GM21515 (cell line): ENCODE data around the gene RCC2.
"Not testable (repeated sequence)": the region's sequence is repeated elsewhere in the genome, so short reads cannot be mapped to it uniquely, and the experiment has no call there.

ENCODE experiments used
- ATAC-seq: cut with Tn5 transposase; IDR thresholded peaks from one replicate; pipeline ENCODE4 v1.9.1; 2021; ENCODE audit not compliant: unreplicated experiment

RCC2 gene

GRCh38 chr1:17439250-17440073 is at the start of gene RCC2:
RCC2 (minus strand) TSS chr1:17439677; CDS start chr1:17438514, 1,163 bp downstream.
- ATAC-seq: no peak

GRCh38 chr1:17486242-17486641 is 46.8 kb upstream of the RCC2 start:
- ATAC-seq: no peak

DNA sequence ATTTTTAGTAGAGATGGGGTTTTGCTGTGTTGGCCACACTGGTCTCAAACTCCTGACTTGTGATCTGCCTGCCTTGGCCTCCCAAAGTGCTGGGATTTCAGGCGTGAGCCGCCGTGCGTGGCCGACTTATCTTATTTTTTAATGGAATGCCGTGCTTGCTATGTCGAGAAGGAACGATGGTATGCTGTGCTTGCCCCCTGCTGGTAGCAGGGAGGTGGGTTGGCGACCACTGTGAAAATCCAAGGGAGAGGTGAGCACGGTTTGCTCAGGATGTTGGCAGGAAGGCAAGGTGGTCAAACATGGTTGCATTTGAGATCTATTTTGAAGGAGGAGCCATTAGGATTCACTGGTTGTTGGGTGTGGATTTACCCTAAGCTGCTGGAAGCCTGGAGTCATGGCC is 45.8 kb upstream of the RCC2 start:
- ATAC-seq: no peak

DNA sequence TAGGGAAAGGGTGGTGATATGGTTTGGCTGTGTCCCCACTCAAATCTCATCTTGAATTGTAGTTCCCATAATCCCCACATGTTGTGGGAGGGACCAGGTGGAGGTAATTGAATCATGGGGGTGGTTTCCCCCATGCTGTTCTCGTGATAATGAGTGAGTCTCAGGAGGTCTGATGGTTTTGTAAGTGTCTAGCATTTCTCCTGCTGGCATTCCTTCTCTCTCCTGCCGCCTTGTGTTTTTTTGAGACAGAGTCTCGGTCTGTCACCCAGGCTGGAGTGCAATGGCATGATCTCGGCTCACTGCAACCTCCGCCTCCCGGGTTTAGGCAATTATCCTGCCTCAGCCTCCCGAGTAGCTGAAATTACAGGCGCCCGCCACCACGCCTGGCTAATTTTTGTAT is 42.5 kb upstream of the RCC2 start:
- ATAC-seq: not testable (repeated sequence)

- ATAC-seq: no peak
Measured at GRCh38 chr1:17480846-17481245, 41.4 kb upstream of the RCC2 start.

DNA sequence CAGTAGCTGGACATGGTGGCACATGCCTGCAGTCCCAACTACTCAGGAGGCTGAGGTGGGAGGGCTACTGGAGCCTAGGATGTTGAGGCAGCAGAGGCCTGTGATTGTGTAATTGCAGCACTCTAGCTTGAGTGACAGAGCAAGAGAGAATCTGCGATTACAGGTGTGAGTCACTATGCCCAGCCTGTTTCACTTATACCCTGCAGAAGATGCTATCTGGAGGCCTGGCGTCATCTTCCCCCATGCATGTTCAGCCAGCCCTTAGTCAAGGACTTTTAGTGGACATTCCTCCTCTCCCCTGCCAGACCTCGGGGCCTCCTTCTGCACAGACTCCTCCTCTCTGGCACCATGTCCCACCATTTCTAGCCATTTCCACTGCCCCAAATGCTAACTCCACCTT is 36.3 kb upstream of the RCC2 start:
- ATAC-seq: no peak

DNA sequence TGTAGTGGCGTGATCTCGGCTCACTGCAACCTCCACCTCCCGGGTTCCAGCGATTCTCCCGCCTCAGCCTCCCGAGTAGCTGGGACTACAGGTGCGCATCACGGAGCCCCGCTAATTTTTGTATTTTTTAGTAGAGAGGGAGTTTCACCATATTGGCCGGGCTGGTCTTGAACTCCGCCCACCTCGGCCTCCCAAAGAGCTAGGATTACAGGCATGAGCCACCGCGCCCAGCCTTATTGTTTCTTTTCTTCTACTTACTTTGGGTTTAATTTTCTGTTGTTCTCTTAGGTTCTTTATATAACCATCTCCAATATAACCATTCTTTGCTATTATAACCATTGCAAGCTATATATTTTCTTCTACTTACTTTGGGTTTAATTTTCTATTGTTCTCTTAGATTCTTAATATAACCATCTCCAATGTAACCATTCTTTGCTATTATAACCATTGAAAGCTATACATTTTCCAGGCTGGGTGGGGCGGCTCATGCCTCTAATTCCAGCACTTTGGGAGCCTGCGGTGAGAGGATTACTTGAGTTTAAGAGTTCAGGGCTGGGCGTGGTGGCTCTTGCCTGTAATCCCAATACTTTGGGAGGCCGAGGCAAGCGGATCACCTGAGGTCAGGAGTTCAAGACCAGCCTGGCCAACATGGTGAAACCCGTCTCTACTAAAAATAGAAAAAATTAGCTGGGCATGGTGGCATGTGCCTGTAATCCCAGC is 35.5 kb upstream of the RCC2 start:
- not testable (repeated sequence) for ATAC-seq

- ATAC-seq: no peak
Measured at GRCh38 chr1:17472814-17473213, 33.3 kb upstream of the RCC2 start.

DNA sequence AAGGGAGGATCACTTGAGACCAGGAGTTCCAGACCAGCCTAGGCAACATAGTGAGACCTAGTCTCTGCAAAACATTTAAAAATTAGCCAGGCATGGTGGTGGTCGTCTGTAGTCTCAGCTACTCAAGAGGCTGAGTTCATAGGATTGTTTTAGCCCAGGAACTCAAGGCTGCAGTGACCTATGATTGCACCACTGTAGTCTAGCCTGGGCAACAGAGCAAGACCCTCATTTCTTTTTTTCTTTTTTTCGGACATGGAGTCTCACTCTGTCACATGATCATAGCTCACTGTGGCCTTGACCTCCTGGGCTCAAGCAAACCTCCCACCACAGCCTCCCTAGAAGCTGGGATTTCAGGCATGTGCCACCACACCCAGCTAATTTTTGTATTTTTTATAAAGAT is 31.9 kb upstream of the RCC2 start:
- no peak for ATAC-seq

DNA sequence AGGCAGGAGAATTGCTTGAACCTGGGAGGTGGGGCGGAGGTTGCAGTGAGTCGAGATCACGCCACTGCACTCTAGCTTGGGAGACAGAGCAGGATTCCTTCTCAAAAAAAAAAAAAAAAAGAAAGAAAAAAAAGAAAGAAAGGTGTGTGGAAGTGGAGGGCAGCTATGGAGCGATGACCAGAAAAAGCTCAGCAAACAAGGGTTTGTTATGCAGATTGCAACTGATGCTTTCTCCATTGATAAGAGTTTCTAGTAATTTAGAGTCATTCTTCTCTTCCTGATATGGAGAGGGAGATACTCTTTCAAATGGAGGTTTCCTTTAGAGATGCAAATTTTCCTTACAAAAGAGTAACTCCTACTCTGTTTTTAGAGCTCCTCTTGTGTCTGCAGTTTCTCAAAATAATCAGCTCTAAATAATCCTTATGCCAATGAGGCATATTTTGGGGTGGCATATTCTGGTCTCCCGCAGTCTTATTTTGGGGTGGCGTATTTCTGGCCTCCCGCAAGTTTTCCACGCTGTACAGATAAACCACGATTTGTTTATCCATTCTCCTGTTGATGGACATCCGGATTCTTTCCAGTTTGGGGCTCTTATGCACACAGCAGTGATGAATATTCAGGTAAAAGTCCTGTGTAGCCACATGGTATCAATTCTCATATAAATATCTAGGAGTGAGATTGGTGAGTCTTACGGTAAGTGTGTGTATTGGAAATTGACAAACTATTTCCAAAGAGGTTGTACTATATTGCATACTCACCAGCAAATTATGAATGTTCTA is 30.7 kb upstream of the RCC2 start:
- ATAC-seq: no peak

- not testable (repeated sequence) for ATAC-seq
Measured at GRCh38 chr1:17468357-17469265, 29.1 kb upstream of the RCC2 start.

DNA sequence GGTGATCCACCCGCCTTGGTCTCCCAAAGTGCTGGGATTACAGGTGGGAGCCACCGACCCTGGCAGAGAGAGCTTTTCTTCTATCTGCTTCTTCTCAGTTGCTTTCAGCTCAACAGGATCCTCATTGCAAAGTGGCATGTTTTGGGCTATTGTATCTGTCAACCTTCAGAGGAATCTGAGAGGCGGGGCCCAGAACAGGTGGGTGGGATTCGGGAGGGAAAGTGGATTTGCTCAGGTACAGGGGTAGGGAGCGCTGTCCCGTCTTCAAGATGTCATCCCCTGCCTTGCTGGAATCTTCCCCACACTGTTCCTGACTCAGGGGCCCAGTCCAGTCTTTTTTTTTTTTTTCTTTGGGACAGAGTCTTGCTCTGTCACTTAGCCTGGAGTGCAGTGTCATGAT is 26.9 kb upstream of the RCC2 start:
- no peak for ATAC-seq

GRCh38 chr1:17465228-17465627 is 25.8 kb upstream of the RCC2 start:
- no peak for ATAC-seq

DNA sequence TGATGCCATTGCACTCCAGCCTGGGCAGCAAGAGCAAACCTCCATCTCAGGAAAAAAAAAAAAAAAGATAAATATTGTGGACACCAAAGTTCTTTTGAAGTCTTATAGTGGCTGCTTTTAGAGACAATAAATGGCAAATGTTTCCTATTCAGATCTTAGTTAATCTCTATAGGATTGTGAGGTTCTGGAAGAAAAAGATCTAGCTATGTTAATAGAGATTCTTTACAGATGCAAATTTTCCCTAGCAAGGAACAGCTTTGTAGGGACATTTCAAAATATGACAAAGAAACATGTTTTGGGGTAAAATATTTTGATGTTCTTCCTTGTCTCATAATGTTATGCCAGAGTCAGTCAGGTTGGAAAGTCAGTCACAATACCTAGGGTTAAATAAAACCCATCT is 24.5 kb upstream of the RCC2 start:
- no peak for ATAC-seq

- ATAC-seq: no peak
Measured at GRCh38 chr1:17462669-17463068, 23.2 kb upstream of the RCC2 start.

DNA sequence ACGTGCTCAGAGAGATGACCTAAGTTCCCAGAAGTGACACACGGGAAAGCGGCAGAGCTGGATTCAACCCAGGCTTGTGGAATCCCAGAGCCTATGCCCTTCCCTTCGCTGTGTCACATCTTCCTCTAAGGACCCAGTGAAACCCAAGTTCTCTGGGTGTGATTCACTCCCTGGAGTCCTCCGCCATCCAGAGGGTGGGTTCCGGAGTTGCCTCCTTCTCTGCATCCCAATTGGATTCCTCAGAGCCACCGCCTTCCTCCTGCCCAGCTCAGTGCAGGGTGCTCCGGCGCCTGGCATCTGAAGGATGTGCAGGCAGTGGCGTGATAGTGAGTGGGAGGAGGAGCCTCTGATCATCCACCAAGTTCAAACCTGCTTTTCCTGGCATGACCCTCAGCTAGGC is 20.7 kb upstream of the RCC2 start:
- no peak for ATAC-seq

DNA sequence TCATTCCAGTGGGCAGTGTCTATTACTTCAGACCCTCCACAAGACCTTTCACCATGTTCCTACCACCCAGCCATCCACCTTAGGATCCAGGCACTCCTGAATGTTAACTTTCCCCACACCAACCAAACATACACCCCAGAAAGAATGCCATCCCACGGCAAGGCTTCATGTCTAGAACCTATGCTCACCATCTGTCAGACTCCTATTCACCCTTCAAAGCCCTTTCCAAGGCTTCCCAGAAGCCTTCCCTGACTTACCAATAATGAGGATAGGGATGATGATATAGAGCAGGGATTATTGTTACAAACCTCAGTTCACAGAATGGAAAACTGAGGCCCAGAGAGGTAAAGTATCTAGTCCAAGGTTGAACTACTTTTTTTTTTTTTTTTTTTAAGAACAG is 19.3 kb upstream of the RCC2 start:
- no peak for ATAC-seq

- ATAC-seq: no peak
Measured at GRCh38 chr1:17452686-17453085, 13.2 kb upstream of the RCC2 start.

- not testable (repeated sequence) for ATAC-seq
Measured at GRCh38 chr1:17452203-17452602, 12.7 kb upstream of the RCC2 start.

- ATAC-seq: no peak
Measured at GRCh38 chr1:17451731-17452130, 12.3 kb upstream of the RCC2 start.
